Measurements from ENCODE around the gene TMCO4. TPM values are rescaled to one million over a fixed set of nuclear protein-coding genes. Genes with fewer than 3 reads are reported as not detected.

TMCO4 gene
- total RNA-seq, 4 donors from 2014 or later = 19.0 to 26.6 (median 20.7) TPM

DNA sequence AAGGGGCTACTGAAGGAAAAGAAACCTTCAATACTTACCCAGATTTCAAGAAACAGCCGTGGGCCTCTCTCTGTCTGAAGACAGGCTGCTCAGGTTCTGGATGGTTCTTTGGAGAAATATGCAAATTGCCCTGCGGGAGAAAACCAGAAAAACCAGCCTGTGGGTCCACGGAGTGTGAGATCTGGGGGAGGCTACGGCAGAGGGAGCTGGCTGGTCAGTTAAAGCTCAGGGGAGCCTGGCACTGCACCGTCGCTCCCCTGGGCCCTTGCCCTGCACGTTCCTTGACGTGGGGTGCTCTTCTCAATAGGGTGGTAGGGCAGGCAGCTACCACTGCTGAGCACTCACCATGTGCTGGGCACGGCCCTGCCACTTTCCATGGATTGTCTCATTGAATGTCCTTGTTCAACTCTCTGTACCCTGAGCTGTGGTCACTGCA, 12.7 kb downstream of the TMCO4 start:
- TF ChIP-seq, protein P1, sequence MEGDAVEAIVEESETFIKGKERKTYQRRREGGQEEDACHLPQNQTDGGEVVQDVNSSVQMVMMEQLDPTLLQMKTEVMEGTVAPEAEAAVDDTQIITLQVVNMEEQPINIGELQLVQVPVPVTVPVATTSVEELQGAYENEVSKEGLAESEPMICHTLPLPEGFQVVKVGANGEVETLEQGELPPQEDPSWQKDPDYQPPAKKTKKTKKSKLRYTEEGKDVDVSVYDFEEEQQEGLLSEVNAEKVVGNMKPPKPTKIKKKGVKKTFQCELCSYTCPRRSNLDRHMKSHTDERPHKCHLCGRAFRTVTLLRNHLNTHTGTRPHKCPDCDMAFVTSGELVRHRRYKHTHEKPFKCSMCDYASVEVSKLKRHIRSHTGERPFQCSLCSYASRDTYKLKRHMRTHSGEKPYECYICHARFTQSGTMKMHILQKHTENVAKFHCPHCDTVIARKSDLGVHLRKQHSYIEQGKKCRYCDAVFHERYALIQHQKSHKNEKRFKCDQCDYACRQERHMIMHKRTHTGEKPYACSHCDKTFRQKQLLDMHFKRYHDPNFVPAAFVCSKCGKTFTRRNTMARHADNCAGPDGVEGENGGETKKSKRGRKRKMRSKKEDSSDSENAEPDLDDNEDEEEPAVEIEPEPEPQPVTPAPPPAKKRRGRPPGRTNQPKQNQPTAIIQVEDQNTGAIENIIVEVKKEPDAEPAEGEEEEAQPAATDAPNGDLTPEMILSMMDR (IDR thresholded peaks at IDR 0.05) = no peak
- DNase-seq (ENCODE audit: low spot score) = no peak
- no peak for ATAC-seq (ENCODE audit: low FRiP score)

DNA sequence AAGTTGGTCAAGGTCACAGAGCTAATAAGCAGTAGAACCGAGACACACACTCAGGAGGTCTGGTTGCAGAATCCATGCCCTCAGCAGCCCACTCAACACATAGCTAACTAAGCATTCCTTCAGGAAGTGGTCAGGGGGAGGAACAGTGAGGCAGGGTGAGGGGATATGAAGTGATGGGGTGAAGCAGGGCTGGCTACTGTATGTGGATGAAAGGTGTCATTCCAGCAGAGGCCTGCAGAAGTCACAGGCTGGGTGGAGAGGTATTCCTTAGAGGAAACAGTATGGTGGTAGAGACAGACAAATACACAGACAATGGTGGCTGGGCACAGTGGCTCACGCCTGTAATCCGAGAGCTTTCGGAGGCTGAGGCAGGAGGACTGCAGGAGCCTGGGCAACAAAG, 14.1 kb downstream of the TMCO4 start:
- DNase-seq (ENCODE audit: low spot score) (no peak), ATAC-seq (ENCODE audit: low FRiP score) (no peak)
- TF ChIP-seq, protein P1 (IDR thresholded peaks at IDR 0.05) = no peak

DNA sequence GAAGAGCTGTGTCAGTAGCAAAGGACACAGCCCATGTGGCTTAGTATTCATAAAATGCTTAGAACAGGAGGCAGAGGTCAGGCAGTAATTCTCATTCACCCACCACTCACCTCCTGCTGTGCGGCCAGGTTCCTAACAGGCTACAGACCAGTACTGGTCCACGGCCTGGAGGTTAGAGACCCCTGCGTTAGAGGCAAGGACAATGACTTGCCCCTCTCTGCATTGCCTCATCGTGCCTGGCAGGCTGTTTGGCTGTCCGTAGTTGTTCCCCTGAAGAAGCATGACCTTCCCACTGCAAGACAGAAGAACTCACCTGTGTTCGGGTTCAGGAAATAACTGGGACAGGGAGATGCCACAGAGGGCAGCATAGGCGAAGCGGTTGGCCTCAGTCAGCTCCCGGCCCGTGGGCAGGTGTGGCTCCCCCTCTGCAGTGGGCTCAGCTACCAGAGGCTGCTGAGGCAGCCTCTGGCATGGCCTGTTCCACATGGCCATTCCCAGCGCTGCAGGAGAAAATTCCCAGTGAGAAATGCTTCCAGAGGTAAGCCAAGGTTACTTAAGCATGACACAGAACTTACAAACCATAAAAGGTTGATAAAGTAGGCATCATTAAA, 19.3 kb downstream of the TMCO4 start:
- DNase-seq (ENCODE audit: low spot score) (no peak), ATAC-seq (ENCODE audit: low FRiP score) (no peak)
- TF ChIP-seq, protein P1 (IDR thresholded peaks at IDR 0.05) = no peak

DNA sequence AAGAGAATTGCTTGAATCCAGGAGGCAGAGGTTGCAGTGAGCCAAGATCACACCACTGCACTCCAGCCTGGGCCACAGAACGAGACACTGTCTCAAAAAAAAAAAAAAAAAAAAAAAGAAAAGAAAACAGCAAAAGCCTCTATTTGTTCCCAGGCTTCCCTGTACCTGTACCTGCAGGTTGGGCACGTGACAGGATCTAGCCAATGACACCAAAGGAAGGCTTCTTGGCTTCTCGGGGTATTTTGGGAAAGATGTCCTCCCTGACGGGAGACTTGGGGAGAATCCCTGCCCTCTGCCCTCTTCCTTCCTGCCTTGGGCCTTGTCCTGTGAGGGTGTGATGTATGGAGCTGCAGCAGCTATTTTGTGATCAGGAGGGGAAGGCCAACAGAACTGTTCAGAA, 22.8 kb downstream of the TMCO4 start:
- TF ChIP-seq, protein P1 (IDR thresholded peaks at IDR 0.05) = no peak
- no peak for DNase-seq (ENCODE audit: low spot score)
- no peak for ATAC-seq (ENCODE audit: low FRiP score)

DNA sequence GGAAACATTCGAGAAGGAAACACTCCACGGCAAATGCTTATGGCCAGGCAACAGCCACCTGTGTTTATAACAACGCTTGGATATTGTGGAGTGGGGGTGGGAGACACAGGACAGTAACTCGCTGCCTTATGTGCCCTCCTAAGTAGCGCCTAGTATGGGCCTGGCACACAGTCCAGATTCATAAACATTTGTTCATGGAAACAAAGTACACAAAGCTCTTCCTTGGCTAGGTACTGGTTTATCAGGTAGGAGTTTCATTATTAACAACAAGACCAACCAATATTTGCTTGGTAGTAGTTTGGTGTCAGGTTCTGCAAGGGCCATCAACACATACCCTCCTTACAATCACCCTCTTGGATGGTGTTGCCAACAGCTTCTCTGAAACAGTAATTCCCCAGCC, 23.4 kb downstream of the TMCO4 start:
- TF ChIP-seq, protein P1 (IDR thresholded peaks at IDR 0.05) = no peak
- ATAC-seq (ENCODE audit: low FRiP score) (no peak), DNase-seq (ENCODE audit: low spot score) (no peak)

DNA sequence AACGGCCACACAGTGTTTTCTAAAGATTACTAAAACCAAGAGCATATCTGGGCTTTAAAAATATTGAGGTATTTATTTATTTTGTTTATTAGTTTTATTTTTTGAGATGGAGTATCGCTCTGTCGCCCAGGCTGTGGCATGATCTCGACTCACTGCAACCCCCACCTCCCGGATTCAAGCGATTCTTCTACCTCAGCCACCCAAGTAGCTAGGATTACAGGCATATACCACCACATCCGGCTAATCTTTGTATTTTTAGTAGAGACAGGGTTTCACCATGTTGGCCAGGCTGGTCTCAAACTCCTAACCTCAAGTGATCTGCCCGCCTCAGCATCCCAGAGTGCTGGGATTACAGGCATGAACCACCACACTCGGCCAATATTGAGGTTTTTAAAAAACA, 23.9 kb downstream of the TMCO4 start:
- no peak for DNase-seq (ENCODE audit: low spot score)
- TF ChIP-seq, protein P1 (IDR thresholded peaks at IDR 0.05) = no peak
- ATAC-seq (ENCODE audit: low FRiP score) = no peak

DNA sequence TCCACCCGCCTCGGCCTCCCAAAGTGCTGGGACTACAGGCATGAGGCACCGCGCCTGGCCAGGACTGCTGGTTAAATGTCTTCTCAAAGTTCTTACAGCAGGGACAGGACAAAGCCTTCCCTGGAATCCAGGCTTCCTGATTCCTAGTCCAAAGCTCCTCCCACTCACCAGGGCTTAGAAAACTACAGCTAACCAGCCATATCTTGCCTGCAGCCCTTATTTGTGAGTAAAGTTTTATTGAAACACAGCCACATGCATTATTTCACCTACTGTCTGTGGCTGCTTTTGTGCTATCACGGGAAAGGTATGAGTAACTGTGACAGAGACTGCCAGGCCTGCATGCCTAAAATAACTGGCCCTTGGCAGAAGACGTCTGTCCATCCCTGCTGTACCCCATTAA, 24.4 kb downstream of the TMCO4 start:
- no peak for DNase-seq (ENCODE audit: low spot score)
- TF ChIP-seq, protein P1 (IDR thresholded peaks at IDR 0.05) = no peak
- no peak for ATAC-seq (ENCODE audit: low FRiP score)
